ENCODE measurements around the gene CHST3. TPM values are rescaled to one million over a fixed set of nuclear protein-coding genes. Genes with fewer than 3 reads are reported as not detected.

CHST3 gene
- total and polyA plus RNA-seq, 8 donors, result 3.1 to 10.8 (median 3.6) TPM

GRCh38 chr10:72013202-72013945, 49.2 kb downstream of the CHST3 start:
- H3K4me3 ChIP-seq, result no peak overlapping the region
- intact Hi-C loops (cut with DNase I), result no loop called here
- ATAC-seq (peak in 3 of 4 donors; percentile 21 to 74 (median 71)), FAIRE-seq (no peak), DNase-seq (peak in 2 of 6 donors; percentile 27 to 43)
- H3K27me3 ChIP-seq, result no peaks in the 10 kb centered on the region
- TF ChIP-seq, protein P1, sequence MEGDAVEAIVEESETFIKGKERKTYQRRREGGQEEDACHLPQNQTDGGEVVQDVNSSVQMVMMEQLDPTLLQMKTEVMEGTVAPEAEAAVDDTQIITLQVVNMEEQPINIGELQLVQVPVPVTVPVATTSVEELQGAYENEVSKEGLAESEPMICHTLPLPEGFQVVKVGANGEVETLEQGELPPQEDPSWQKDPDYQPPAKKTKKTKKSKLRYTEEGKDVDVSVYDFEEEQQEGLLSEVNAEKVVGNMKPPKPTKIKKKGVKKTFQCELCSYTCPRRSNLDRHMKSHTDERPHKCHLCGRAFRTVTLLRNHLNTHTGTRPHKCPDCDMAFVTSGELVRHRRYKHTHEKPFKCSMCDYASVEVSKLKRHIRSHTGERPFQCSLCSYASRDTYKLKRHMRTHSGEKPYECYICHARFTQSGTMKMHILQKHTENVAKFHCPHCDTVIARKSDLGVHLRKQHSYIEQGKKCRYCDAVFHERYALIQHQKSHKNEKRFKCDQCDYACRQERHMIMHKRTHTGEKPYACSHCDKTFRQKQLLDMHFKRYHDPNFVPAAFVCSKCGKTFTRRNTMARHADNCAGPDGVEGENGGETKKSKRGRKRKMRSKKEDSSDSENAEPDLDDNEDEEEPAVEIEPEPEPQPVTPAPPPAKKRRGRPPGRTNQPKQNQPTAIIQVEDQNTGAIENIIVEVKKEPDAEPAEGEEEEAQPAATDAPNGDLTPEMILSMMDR (IDR thresholded peaks at IDR 0.05), result no peak
- H3K36me3 ChIP-seq, result peaks cover 0 to 4% (median under 1%) of the 10 kb centered on the region in 3 donors
- no peaks in the 10 kb centered on the region for H3K9me3 ChIP-seq
- WGBS, 2 donors, result 76 to 77% methylated on average over 13 of the region's 13 CpGs
- no peak overlapping the region for H3K27ac ChIP-seq
- H3K4me1 ChIP-seq, result no peaks in the 10 kb centered on the region

- 86% methylated on average over 2 of the region's 2 CpGs for WGBS, 2 donors
- H3K9me3 ChIP-seq, result no peaks in the 10 kb centered on the region
- intact Hi-C loops (cut with DNase I), result no loop called here
- H3K4me3 ChIP-seq, result no peak overlapping the region
- no peaks in the 10 kb centered on the region for H3K4me1 ChIP-seq
- no peak for DNase-seq
- H3K36me3 ChIP-seq, result no peaks in the 10 kb centered on the region
- no peak for ATAC-seq
- FAIRE-seq, result no peak
- H3K27me3 ChIP-seq, result no peaks in the 10 kb centered on the region
- TF ChIP-seq, protein P1 (IDR thresholded peaks at IDR 0.05), result no peak
- H3K27ac ChIP-seq, result no peak overlapping the region
Measured at GRCh38 chr10:72014197-72014596, 50.0 kb downstream of the CHST3 start.

DNA sequence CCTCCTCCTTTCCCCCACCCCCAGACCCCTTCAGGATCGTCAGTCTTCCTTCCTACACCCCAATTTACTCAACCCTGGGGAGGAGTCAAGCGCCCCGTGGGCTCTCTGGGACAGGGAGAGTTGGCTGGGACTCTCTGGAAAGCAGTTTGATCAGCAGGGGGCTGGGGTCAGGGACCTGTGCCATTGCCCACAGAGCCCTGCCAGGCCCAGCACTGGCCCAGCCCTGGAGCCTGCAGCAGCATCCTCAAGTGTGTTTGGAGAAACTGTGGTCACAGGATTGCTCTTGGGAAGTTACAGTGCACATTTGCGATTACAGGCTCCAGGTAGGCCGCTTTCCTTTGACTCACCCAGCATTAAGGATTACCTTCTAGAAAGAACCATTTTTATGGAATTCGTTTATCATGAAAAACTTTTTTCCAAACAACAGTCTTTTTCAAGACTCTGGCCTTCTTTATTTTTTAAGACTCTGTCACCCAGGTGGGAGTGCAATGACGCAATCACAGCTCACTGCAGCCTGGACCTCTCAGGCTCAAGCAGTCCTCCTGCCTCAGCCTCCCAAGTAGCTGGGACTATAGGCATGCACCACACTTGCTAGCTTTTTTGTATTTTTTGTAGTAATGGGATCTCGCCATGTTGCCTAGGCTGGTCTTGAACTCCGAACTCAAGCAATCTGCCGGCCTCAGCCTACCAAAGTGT, 50.7 kb downstream of the CHST3 start:
- Histone ChIP-seq H3K9me3 (no peaks in the 10 kb centered on the region), H3K27me3 (no peaks in the 10 kb centered on the region), H3K4me3 (no peak overlapping the region), H3K27ac (no peak overlapping the region), H3K4me1 (no peaks in the 10 kb centered on the region), H3K36me3 (no peaks in the 10 kb centered on the region)
- ATAC-seq (no peak), DNase-seq (no peak), FAIRE-seq (no peak)
- TF ChIP-seq, protein P1 (IDR thresholded peaks at IDR 0.05), result no peak
- intact Hi-C loops (cut with DNase I), result no loop called here
- 84 to 86% methylated on average over 10 of the region's 10 CpGs for WGBS, 2 donors

- Histone ChIP-seq H3K9me3 (no peaks in the 10 kb centered on the region), H3K36me3 (no peaks in the 10 kb centered on the region), H3K27me3 (no peaks in the 10 kb centered on the region), H3K4me3 (no peak overlapping the region), H3K27ac (no peak overlapping the region), H3K4me1 (no peaks in the 10 kb centered on the region)
- FAIRE-seq (no peak), ATAC-seq (no peak), DNase-seq (no peak)
- intact Hi-C loops (cut with DNase I), result no loop called here
- WGBS, 2 donors, result 73 to 79% methylated on average over 8 of the region's 8 CpGs
- TF ChIP-seq, protein P1 (IDR thresholded peaks at IDR 0.05), result no peak
Measured at GRCh38 chr10:72015841-72016240, 51.6 kb downstream of the CHST3 start.

Data from pancreas (tissue), 10 donors.